GM12878 (cell line): ENCODE data around the gene USH1C.

Source experiments
- EZH2 ChIP-seq: IDR thresholded peaks from 2 replicates; pipeline ENCODE4 v1.6.1; 2012; ENCODE audit warnings: low read depth, mild to moderate bottlenecking, control low read depth, inconsistent platforms, low read length, borderline replicate concordance; ENCODE audit not compliant: control insufficient read depth
- FOS ChIP-seq: IDR thresholded peaks from 3 replicates; pipeline ENCODE4 v1.6.1; 2011; ENCODE audit warnings: borderline replicate concordance; ENCODE audit not compliant: insufficient read length; ENCODE audit errors: extremely low read depth
- FOXM1 ChIP-seq: IDR thresholded peaks from 2 replicates; pipeline ENCODE4 v1.6.1; 2012; ENCODE audit warnings: low read depth, mild to moderate bottlenecking, inconsistent platforms, low read length, moderate library complexity
- GABPA ChIP-seq: IDR thresholded peaks from 2 replicates; pipeline ENCODE4 v1.6.1; 2014; ENCODE audit warnings: antibody characterized with exemption, low read depth, mild to moderate bottlenecking, inconsistent platforms
- NR2C1 ChIP-seq: fragments of 450-650 bp; IDR thresholded peaks from 2 replicates; pipeline ENCODE4 v1.6.1; 2017; ENCODE audit warnings: antibody characterized with exemption, mild to moderate bottlenecking, moderate library complexity
- POLR2A ChIP-seq: IDR thresholded peaks from 2 replicates; pipeline ENCODE4 v1.6.1; 2011; ENCODE audit warnings: low read depth, mild to moderate bottlenecking, low read length
- POLR2AphosphoS5 ChIP-seq: IDR thresholded peaks from 2 replicates; pipeline ENCODE4 v1.6.1; 2011; ENCODE audit warnings: mild to moderate bottlenecking, low read length, inconsistent platforms
- RCOR1 ChIP-seq: conservative IDR thresholded peaks from 2 replicates; pipeline ENCODE4 v1.6.1; 2012; ENCODE audit warnings: low read depth, low read length, improper control_type of control experiment
- SPI1 ChIP-seq: IDR thresholded peaks from 2 replicates; pipeline ENCODE4 v1.6.1; 2011; ENCODE audit warnings: low read depth, mild to moderate bottlenecking, low read length, moderate library complexity, borderline replicate concordance; ENCODE audit not compliant: insufficient read depth
- TF ChIP-seq, protein P1 (sequence below), 3 experiments: IDR thresholded peaks in 2 of 3; conservative IDR thresholded peaks in 1 of 3; 2 replicates each; pipeline ENCODE4 v1.5.1; 2011; ENCODE audit warnings: low read depth in 3 of 3, low read length in 3 of 3, mild to moderate bottlenecking in 3 of 3, control low read depth in 2 of 3, moderate library complexity in 2 of 3, inconsistent platforms in 1 of 3, mixed read lengths in 1 of 3; ENCODE audit not compliant: control insufficient read depth in 2 of 3, insufficient read depth in 1 of 3; ENCODE audit errors: extremely low read depth in 1 of 3
- TF ChIP-seq, protein P2 (sequence below): fragments of 450-650 bp; formaldehyde crosslinking; IDR thresholded peaks from 2 replicates; pipeline ENCODE4 v1.5.0; 2022; ENCODE audit warnings: mild to moderate bottlenecking, missing genetic modification characterization
- TF ChIP-seq, protein P3 (sequence below): fragments of 450-650 bp; formaldehyde crosslinking; IDR thresholded peaks from 2 replicates; pipeline ENCODE4 v1.4.0; 2022; ENCODE audit warnings: mild to moderate bottlenecking, moderate library complexity

DNA sequence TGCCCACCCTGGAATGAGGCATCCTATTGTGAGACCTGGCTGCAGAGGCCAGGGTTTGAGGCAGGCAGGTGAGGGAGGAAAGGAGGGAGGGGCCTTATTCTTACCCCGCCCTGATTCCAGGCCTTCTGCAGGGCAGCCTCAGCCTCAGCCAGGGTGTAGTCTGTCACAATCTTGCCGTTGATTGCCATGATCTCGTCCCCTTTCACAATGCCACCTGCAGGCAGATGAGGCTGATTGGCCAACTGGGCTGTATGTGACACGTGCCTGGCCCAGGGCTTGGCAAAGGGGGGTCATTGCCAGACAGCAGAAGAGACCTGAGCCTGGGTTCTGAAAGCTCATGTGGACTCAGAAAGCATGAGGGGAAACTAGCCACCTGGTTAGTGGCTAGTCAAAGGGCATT, 46.2 kb downstream of the USH1C start:
- TF ChIP-seq SPI1 (no peak), EZH2 (no peak), FOS (no peak), RCOR1 (no peak), POLR2A (no peak), POLR2AphosphoS5 (no peak), NR2C1 (no peak), GABPA (no peak), FOXM1 (no peak)
- TF ChIP-seq, protein P1, sequence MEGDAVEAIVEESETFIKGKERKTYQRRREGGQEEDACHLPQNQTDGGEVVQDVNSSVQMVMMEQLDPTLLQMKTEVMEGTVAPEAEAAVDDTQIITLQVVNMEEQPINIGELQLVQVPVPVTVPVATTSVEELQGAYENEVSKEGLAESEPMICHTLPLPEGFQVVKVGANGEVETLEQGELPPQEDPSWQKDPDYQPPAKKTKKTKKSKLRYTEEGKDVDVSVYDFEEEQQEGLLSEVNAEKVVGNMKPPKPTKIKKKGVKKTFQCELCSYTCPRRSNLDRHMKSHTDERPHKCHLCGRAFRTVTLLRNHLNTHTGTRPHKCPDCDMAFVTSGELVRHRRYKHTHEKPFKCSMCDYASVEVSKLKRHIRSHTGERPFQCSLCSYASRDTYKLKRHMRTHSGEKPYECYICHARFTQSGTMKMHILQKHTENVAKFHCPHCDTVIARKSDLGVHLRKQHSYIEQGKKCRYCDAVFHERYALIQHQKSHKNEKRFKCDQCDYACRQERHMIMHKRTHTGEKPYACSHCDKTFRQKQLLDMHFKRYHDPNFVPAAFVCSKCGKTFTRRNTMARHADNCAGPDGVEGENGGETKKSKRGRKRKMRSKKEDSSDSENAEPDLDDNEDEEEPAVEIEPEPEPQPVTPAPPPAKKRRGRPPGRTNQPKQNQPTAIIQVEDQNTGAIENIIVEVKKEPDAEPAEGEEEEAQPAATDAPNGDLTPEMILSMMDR (IDR thresholded peaks at IDR 0.05 in 2 of 3, conservative IDR thresholded peaks at IDR 0.05 in 1 of 3; ENCODE audit: control insufficient read depth in 2 of 3, extremely low read depth in 1 of 3, insufficient read depth in 1 of 3, low read depth in 3 of 3, low read length in 3 of 3) = no peak
- TF ChIP-seq, protein P2, sequence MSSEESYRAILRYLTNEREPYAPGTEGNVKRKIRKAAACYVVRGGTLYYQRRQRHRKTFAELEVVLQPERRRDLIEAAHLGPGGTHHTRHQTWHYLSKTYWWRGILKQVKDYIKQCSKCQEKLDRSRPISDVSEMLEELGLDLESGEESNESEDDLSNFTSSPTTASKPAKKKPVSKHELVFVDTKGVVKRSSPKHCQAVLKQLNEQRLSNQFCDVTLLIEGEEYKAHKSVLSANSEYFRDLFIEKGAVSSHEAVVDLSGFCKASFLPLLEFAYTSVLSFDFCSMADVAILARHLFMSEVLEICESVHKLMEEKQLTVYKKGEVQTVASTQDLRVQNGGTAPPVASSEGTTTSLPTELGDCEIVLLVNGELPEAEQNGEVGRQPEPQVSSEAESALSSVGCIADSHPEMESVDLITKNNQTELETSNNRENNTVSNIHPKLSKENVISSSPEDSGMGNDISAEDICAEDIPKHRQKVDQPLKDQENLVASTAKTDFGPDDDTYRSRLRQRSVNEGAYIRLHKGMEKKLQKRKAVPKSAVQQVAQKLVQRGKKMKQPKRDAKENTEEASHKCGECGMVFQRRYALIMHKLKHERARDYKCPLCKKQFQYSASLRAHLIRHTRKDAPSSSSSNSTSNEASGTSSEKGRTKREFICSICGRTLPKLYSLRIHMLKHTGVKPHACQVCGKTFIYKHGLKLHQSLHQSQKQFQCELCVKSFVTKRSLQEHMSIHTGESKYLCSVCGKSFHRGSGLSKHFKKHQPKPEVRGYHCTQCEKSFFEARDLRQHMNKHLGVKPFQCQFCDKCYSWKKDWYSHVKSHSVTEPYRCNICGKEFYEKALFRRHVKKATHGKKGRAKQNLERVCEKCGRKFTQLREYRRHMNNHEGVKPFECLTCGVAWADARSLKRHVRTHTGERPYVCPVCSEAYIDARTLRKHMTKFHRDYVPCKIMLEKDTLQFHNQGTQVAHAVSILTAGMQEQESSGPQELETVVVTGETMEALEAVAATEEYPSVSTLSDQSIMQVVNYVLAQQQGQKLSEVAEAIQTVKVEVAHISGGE (CRISPR knock-in tag) = no peak
- TF ChIP-seq, protein P3, sequence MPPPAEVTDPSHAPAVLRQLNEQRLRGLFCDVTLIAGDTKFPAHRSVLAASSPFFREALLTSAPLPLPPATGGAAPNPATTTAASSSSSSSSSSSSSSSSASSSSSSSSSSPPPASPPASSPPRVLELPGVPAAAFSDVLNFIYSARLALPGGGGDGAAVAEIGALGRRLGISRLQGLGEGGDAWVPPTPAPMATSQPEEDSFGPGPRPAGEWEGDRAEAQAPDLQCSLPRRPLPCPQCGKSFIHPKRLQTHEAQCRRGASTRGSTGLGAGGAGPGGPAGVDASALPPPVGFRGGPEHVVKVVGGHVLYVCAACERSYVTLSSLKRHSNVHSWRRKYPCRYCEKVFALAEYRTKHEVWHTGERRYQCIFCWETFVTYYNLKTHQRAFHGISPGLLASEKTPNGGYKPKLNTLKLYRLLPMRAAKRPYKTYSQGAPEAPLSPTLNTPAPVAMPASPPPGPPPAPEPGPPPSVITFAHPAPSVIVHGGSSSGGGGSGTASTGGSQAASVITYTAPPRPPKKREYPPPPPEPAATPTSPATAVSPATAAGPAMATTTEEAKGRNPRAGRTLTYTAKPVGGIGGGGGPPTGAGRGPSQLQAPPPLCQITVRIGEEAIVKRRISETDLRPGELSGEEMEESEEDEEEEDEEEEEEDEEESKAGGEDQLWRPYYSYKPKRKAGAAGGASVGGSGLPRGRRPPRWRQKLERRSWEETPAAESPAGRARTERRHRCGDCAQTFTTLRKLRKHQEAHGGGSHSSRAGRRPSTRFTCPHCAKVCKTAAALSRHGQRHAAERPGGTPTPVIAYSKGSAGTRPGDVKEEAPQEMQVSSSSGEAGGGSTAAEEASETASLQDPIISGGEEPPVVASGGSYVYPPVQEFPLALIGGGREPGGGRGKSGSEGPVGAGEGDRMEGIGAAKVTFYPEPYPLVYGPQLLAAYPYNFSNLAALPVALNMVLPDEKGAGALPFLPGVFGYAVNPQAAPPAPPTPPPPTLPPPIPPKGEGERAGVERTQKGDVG (CRISPR knock-in tag) = no peak
